ENCODE results near the gene ZFYVE28.

Gene ZFYVE28

DNA sequence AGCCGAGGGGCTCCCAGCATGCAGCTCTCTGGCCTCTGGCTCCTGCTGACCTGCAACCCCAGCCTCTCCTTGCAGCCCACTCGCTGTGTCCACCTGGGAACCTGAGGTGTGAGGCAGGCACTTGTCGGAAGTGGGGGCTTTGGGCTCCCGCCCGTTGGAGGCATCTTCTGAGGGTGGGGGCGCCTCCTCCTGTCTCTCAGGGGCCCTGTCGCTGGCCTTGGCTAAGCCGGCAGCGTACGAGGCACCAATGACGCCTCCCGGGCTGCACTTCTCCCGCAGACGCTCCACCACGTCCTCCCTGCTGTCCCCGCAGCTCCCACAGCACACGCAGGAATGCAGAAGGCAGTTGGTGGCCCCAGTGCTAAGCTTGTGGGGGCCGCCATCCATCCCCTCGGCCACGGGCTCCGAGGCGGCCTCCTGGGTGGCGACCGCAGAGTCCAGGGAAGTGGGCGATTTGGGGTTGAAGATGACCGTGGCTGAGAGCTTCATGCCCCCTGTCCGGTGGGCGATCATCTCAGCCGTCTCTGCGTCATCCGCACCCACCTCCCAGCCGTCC is 114.0 kb downstream of the ZFYVE28 start:
- DNase-seq (ENCODE audit: low read depth, low spot score): no peak

DNA sequence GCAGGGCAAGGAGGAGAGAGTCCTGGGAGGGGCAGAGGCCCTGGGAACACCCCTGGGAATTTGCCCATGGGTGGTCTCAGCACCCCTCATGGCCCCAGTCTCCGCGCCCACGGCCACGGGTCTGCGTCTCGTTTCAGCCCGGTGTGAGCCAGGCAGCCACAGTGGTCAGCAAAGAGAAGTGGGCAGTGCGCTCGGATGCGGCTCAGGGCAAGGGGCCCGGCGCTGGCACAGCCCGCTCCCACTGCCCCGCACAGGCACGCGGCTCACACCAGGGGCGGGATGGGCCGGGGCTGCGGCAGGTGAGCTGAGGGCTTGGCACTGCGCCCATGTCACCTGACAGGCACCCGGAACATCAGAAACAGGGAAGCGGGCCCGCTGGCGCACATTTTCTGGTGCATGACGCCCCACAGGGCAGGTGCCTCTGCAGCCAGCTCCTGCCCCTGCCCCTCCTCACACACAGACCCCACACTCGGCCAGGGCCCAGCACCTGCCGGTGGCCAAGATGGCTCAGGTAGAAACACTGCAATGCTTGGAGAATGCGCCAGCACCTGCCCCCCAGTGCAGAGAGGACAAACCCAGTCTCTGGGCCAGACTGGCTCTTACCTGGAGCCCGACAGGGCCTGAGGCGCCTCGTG is 114.6 kb downstream of the ZFYVE28 start:
- no peak for DNase-seq (ENCODE audit: low read depth, low spot score)

DNA sequence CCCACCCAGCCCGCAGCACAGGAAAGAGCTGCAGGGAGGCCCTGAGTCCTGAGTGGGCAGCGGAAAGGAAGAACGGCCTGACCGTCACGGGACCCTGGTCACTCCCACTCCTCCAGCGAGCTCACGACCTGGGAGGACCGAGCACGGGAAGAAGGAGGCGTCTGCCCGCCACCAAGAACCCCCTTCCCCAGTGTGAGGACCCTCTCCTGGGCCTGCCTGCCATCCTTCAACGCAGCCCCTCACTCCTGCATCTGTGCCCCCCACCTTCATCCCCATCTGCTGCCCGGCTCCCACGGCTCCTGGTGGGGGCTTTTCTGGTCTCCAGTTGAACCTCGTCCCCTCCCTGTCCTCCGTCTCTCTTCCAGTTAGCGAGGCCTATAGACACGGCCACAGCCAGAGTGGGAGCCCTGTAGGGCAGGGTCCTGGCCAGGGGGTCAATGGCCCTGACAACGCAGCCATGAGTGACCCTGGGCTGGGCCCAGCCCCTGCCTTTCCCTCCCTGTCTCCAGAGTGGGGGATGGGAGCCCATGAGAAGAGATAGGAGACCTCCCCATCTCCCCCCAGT is 115.2 kb downstream of the ZFYVE28 start:
- no peak for DNase-seq (ENCODE audit: low read depth, low spot score)

DNA sequence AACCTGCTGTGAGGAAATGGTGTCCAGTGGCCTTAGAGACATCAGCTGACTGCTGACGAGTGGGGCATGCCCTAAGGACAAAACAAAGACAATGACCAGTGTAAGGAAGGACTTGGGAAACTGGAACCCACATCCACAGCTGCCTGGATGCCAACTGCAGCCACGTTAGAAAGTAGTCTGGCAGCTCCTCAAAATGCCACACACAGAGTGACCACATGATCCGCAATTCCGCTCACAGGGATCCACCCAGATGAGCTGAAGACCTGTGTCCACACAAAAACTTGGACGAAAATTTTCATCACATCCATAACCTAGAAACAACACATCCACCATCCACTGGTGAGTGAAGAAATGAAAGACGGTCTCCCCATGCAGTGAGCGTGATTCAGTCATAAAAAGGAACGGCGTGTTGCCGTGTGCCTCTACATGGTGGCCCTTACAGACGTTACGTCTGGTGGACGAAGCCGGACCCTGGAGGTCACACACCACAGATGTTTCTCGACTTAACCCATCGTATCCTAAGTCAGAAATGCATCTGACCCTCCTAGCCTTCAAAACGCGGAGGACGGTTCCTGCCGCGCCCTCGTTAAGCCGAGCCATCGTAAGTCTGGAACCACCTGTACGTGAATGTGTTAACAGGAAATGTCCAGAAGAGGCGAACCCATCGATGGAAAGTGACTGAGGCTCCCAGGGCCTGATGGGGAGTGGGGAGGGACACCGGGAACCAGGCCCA is 115.9 kb downstream of the ZFYVE28 start:
- no peak for DNase-seq (ENCODE audit: low read depth, low spot score)

DNA sequence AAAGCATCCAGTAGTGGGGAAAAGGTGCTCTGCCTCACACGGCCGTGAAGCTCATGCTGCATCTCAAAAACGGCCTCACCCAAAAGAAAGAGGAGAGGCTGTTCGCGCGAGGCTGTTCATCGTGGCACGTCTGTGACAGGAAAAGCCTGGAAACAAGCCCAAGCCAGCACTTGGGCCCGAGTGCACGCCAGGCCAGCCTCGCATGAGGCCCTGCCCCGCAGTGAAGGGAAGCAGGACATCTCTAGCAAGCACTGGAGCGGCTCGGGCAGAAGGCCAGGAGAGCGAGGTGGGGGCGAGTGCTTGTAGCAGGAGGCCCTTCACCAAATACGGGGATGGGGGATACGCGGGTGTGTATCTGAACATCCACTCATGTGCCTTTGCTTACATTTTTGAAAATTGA is 116.6 kb downstream of the ZFYVE28 start:
- no peak for DNase-seq (ENCODE audit: low read depth, low spot score)

DNA sequence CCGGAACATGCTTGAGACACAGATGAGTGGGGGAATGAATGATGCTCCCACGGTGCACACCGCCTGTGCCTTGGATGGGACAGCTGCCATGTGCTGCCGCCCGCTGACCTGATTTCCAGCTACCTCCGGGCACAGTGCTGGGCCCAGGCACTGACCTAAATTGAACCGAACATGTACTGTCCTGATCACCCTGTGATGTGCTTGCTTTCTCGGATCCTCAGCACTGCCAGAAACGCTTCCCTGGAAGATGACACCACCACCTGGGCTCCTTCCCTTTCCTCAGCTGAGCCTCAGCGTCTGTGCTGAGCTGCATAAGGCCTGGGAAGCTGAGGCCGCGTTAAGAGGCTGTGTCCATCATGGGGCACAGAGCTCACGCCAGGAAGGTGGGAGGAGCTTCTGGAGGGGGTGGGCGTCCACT is 117.2 kb downstream of the ZFYVE28 start:
- no peak for DNase-seq (ENCODE audit: low read depth, low spot score)

DNA sequence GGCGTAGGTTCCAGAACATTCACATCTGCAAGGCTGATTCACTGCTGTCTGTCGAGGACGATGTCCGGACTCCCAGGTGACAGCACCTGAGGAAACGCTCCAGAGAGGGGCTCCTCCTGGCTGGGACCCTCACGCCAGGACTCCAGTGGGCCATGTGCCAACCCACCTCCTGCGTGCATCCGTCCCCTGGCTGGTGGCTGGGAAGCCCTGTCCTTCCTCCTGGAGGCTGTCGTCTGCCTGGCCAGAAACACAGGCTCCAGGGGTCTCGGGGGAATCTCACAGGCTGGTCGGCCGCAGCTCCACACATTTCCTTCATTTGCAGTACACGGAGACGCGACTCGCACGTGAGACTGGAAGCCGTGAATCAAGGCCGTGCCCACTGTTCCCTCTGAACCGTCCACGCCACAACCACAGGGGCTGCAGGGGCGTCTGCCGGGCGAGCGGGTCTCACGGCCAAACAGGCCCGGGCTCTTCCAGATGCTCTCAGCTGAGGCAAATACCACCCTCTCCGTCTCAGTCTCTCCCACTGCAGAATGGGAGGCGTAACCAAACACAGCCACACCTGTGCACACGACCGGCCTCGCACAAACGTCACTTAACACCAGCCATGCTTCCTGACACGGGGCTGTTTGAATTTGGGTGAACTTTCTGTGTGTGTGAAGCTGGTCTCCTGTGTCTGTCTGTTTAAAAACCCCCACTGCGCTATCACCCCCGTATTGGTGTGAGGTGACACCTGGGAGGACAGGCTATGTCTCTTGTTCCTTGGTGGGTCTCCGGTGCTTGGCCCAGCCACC is 117.8 kb downstream of the ZFYVE28 start:
- no peak for DNase-seq (ENCODE audit: low read depth, low spot score)

DNA sequence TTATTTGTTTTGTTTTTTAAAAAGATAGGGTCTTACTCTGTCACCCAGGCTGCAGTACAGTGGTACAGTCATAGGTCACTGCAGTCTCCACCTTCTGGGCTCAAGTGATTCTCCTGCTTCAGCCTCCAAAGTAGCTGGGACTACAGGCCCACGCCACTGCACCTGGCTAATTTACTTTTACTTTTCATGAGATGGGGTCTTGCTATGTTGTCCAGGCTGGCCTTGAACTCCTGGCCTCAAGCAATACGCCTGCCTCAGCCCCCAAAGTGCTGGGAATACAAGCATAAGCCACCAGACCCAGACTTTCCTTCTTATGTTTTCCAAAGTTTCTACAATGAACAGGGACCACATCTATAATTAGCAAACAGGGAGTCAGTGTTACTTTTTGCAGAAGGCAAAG is 118.7 kb downstream of the ZFYVE28 start:
- DNase-seq (ENCODE audit: low read depth, low spot score): no peak

DNA sequence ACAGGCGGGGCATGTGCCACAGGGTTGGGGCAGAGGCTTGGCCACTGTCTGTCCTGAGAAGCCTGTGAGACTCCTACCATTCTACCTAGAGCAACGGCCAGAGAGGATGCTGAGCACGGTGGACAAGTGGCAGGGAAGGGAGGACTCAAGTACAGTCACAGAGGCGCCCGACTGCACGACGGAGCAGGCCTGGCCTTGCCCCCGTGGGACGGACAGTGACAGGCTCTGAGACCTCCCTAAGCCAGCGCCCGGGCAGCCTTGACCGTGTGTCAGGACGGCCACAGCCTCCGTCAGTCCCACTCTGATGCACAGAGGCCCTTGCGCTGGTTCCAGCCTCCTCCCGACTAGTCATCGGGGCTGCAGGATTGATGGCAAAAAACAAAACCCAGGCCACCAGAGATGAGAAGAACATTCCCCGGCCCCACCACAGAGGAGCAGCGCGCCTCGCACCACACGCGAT is 119.9 kb downstream of the ZFYVE28 start:
- no peak for DNase-seq (ENCODE audit: low read depth, low spot score)

DNA sequence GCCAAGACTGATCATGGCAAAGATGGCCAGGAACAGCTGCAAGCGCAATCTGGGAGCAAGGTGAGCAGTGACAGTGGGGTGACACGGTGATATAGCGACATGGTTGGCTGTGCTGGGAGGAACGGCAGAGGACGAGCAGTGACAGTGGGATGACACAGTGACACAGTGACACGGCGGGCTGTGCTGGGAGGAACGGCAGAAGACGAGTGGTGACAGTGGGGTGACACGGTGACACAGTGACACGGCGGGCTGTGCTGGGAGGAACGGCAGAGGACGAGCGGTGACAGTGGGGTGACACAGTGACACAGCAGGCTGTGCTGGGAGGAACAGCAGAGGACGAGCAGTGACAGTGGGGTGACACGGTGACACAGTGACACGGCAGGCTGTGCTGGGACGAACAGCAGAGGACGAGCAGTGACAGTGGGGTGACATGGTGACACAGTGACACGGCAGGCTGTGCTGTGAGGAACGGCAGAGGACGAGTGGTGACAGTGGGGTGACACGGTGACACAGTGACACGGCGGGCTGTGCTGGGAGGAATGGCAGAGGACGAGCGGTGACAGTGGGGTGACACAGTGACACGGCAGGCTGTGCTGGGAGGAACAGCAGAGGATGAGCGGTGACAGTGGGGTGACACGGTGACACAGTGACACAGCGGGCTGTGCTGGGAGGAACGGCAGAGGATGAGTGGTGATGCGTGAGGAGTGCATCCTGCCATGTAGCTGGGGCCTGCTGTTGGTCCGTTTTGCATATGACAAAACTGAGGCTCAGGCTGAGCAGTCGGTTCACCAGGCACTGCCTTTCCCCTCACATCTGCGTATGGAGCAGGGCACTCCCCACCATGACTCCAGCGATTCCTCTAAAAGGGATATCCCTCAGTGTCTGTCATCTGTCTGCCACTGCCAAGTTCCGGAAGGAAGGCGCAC is 120.6 kb downstream of the ZFYVE28 start:
- no peak for DNase-seq (ENCODE audit: low read depth, low spot score)

DNA sequence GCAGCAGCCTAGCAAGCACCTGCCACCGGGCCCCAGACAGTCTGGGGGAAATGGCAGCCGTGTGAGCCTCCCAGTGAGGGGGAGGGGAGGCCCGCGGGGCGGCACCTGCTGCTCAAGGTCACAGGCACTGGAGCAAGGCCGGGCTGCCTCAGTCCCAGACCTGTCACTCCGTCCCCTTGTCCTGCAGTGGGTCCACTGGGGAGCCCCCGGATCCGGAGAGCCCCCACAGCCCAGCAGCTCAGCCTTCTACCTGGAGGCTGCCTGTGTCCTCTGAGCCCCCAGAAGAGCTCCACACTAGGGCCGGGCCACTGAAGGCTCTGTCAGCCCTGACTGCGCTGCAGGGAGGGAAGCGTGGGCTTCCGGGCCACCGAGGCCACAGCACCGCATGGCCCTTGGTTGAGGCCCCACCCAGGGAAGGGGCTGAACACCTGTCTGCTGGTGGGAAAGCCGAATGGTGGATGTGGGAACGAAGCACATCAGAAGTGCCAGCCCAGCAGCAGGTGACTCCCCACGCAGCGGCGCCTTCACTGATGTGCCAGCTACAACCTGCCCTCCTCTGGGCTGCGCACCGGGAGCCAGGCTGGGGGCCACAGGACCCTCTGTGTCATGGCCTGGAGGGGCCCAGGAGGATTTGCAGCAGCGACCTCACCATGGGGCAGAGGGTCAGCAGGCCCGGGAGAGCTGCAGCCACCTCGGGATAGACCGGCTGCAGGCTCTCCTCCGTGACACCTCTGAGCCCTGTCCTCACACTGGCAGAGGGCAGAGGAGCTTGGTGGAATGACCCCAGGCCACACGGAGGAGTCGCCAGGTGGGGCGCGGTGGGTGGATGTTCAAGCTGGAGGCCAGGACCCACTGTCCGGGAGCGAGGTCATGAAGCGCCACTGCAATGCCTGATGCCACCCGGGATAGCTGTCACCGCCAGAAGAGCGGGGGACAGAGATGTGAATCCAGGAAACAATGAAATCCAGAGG is 121.5 kb downstream of the ZFYVE28 start:
- DNase-seq (ENCODE audit: low read depth, low spot score): no peak

DNA sequence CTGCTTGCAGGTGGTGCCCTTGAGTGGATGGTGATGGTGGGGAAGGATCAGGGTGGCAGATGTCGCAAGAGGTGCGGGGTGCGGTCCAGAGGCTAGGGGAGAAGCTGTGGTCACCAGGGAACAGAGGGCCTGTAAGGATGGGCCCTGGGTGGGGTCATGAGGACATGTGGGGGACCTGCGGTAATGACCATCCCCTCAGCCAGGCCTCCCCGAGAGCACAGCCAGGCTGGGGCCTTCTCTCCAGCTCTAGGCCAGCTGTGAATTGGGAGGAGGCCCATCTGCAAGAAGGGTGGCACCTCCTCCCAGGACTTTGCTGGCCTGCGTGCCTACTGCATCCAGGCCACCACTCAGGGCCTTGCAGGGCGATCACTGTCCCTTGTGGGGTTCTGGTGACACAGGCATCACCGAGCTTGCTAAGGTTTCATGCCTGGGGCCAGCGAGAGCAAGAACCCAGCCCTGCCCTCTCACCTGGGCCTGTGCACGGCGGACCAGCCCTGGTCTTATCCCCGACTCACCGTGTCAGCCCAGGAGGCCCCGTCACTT is 122.5 kb downstream of the ZFYVE28 start:
- DNase-seq (ENCODE audit: low read depth, low spot score): no peak

DNA sequence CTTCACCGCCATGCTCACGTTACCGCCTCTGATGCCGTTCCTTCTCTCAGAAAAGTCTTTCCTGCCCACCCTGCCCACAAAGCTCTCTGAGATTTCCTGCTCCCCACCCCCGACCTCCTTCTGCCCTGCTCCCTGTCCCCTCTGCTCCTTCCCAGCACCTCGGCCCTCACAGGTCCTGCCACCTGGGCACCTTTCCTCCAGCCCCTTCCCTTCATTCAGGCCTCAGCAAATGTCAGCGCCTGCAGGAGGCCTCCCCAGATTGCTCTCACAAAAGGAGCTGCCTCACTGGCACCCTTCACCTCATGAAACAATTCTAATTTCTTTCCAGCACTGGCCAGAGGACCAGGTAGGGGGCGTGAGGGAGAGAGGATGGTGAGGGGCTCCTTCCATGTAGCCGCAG is 122.9 kb downstream of the ZFYVE28 start:
- DNase-seq (ENCODE audit: low read depth, low spot score): no peak

DNA sequence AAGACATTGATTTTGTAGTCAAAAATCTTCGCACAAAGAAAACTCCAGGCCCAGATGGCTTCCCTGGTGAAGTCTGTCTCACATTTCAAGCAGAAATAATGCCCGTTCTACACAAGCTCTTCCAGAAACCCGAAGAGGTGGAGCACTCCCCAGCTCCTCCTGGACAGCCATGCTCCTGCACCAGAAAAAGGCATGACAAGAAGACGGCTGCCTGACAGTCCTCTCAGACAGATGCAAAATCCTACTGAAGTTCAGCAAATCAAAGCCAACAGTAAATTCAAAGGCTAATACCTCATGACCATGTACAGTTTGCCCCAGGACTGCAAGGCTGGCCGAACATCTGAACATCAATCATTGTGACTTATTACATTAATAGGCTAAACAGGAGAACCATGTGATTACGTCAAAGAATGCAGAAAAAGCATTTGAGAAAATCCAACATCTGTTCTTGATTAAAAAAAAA is 125.8 kb downstream of the ZFYVE28 start:
- no peak for DNase-seq (ENCODE audit: low read depth, low spot score)

DNA sequence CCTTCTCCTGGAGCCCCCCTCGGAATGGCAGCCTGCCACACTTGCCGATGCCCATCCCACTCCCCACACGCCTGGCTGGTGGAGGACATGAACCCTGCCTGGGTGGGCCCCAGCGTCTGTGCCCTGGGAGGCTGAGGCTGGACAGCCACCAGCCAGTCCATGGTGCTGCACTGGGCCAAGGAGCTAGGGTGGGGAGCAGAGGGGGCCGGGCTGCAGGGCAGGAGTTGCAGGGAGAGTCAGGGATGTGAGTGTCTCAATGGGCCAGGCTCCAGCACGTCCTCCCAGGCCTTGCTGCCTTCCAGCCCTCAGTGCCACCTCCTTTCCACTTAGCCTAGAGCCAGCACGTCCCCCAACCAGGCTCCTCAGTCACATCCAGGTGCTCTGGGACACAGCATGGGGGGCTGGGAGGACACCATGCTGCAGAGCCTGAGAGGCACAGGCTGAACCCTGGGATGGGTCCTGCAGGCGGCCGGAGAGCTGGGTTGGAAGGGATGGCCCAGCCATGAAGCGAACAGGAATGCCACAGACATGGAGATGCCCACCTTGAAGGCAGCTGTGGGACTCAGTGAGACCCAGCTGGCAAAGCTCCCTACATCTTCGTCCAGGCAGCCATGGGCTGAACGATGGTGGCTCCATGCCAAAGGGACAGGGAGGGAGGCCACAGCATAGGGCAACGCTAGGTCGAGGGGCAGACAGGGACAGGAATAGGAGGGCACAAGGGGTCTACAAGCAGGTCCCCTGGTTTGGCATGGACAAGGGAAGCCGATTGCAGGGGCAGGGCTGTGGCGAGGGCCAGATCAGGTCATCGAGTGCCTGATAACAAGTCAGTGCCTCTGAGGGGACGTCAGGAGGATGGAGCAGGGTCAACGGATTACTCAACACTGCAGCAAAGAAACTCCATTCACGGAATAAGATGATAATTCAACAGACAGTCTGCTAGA is 126.5 kb downstream of the ZFYVE28 start:
- no peak for DNase-seq (ENCODE audit: low read depth, low spot score)

DNA sequence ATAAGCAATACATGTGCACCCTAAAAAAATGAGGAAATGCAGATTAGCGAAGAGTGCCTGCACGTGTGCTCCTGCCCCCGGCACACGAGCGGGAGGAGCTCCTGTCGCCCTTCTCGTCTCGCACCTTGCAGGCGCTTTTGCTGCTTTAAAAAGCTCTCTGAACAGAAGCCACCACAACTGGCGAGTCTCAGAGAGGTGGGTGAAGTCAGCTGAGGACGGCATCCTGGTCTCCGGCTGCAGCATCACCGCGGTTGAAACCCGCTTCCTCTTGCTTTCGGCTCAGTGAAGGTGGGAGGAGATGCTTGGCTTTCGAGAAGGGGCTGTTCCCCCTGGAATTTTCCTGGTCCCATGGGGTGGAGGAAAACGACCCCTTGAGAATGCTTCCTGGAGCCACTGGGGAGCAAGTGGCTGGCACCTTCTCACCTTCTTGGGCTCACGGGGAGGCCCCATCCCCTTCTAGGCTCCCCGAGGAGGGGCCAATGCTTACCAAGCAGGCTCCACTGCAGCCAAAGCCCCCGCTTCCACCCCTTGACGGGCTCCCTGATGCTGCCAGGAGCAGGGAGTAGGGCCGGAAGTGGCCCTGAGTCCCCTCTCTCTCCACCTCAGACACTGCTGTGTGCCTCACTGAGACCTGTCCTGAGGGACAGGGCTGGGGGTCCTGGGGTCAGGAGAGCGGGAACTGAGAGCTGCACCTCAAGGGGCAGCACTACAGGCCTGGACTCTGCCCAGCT is 127.3 kb downstream of the ZFYVE28 start:
- DNase-seq (ENCODE audit: low read depth, low spot score): no peak

DNA sequence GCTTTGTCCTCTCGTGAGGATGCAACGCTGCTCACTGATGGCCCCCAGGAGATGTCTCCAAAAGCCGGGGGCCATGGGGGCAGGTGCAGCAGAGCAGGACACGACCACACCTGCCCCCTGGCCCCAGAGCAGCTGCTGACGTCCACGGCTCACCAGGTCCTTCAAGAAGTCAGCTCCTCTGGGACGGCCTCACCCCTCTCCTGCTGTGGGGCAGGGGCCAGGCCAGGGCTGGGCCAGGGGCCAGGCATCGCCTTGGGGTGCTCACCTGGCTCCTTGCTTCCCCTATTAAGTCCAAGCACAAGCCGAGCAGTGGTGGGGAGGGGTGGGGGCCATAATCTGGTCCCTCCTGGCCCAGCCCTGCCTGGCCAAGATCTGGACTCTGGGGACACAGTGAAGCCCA is 128.0 kb downstream of the ZFYVE28 start:
- DNase-seq (ENCODE audit: low read depth, low spot score): no peak

DNA sequence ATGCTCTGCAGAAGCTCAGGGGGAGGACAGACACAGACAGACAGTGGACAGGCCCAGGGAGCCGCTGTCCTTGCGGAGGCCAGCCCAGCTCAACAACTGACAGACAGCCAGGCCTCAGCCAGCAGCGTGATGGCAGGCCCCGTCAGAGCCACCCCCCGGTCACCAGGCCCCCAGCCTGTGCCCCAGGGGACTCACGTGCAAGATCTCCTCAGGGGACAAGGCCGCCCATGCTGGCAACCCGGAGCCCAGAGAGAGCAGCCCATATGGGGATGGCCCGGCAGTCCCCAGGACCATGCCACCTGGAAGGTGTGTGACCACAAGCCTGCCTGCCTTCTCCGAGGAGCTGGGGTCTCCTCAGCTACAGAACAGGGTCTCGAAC is 128.5 kb downstream of the ZFYVE28 start:
- DNase-seq (ENCODE audit: low read depth, low spot score): no peak
